Measurements from ENCODE around the gene KRT80. TPM values are rescaled to one million over a fixed set of nuclear protein-coding genes. Genes with fewer than 3 reads are reported as not detected.

The KRT80 gene
- total RNA-seq, 3 donors from 2014 or later (not counting 1 experiment from before 2014, with no cell fraction given), result not detected

GRCh38 chr12:52123487-52124186, 68.2 kb downstream of the KRT80 start:
- Histone ChIP-seq H3K27ac (ENCODE audit: low read length) (no peak overlapping the region), H3K36me3 (ENCODE audit: control insufficient read depth, insufficient read depth, low read length) (no peaks in the 10 kb centered on the region), H3K4me1 (ENCODE audit: control insufficient read depth, insufficient read depth, low read length) (peaks cover 16% of the 10 kb centered on the region), H3K27me3 (ENCODE audit: control insufficient read depth, insufficient read depth, low read length) (peaks cover 10% of the 10 kb centered on the region), H3K9me3 (ENCODE audit: control insufficient read depth, insufficient read depth, low read length) (no peaks in the 10 kb centered on the region), H3K4me3 (ENCODE audit: low read length) (no peak overlapping the region)
- DNase-seq, result no peak
- no peaks in the 10 kb centered on the region for H3K36me3 Mint-ChIP-seq
- no peak for ATAC-seq
- H3K4me1 Mint-ChIP-seq, result peaks cover 4 to 7% of the 10 kb centered on the region in 2 donors
- H3K27ac Mint-ChIP-seq, result no peak overlapping the region
- no peak overlapping the region for H3K4me3 Mint-ChIP-seq
- TF ChIP-seq CTCF (IDR thresholded peaks at IDR 0.05), result no peak
- peaks cover 36 to 40% of the 10 kb centered on the region in 2 donors for H3K27me3 Mint-ChIP-seq (ENCODE audit: low read depth in 2 of 2)
- intact Hi-C loops (cut with micrococcal nuclease), result no loop called here
- no peaks in the 10 kb centered on the region for H3K9me3 Mint-ChIP-seq
- WGBS (ENCODE audit: insufficient coverage), result 69% methylated on average over 8 of the region's 8 CpGs

- peaks cover 34 to 35% of the 10 kb centered on the region in 2 donors for H3K27me3 Mint-ChIP-seq (ENCODE audit: low read depth in 2 of 2)
- intact Hi-C loops (cut with micrococcal nuclease), result no loop called here
- H3K4me3 Mint-ChIP-seq, result no peak overlapping the region
- TF ChIP-seq CTCF (IDR thresholded peaks at IDR 0.05), result no peak
- WGBS (ENCODE audit: insufficient coverage), result 86% methylated on average over 4 of the region's 7 CpGs
- H3K9me3 Mint-ChIP-seq, result no peaks in the 10 kb centered on the region
- peaks cover 10% of the 10 kb centered on the region for H3K27me3 ChIP-seq (ENCODE audit: control insufficient read depth, insufficient read depth, low read length)
- DNase-seq, result no peak
- H3K4me1 ChIP-seq (ENCODE audit: control insufficient read depth, insufficient read depth, low read length), result peaks cover 16% of the 10 kb centered on the region
- H3K9me3 ChIP-seq (ENCODE audit: control insufficient read depth, insufficient read depth, low read length), result no peaks in the 10 kb centered on the region
- peaks cover 4 to 7% of the 10 kb centered on the region in 2 donors for H3K4me1 Mint-ChIP-seq
- H3K27ac ChIP-seq (ENCODE audit: low read length), result no peak overlapping the region
- no peak overlapping the region for H3K4me3 ChIP-seq (ENCODE audit: low read length)
- no peak overlapping the region for H3K27ac Mint-ChIP-seq
- no peaks in the 10 kb centered on the region for H3K36me3 ChIP-seq (ENCODE audit: control insufficient read depth, insufficient read depth, low read length)
- H3K36me3 Mint-ChIP-seq, result no peaks in the 10 kb centered on the region
- ATAC-seq, result no peak
These were observed 68.9 kb downstream of the KRT80 start for GRCh38 chr12:52122904-52123303.

DNA sequence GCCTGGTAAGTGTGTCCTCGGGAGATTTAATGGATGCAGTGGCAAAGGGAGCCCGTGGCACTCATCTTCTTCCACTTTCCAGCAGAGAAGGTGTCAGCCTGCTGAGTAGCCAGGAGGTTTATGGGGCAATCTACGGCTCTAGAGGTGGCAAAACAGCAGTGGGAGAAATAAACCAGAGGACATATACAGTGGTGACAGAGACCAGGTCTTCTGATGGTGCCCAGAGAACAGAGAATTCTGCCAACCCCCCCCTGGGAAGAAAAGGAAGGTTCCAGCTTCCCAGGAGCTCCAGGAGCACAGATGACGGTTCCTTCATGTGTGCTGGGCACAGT, 69.3 kb downstream of the KRT80 start:
- Mint-ChIP-seq H3K27me3 (ENCODE audit: low read depth in 2 of 2) (peaks cover 31 to 32% of the 10 kb centered on the region in 2 donors), H3K4me3 (no peak overlapping the region), H3K4me1 (peaks cover 4 to 7% of the 10 kb centered on the region in 2 donors), H3K36me3 (no peaks in the 10 kb centered on the region), H3K9me3 (no peaks in the 10 kb centered on the region), H3K27ac (no peak overlapping the region)
- Histone ChIP-seq H3K27me3 (ENCODE audit: control insufficient read depth, insufficient read depth, low read length) (peaks cover 10% of the 10 kb centered on the region), H3K27ac (ENCODE audit: low read length) (no peak overlapping the region), H3K36me3 (ENCODE audit: control insufficient read depth, insufficient read depth, low read length) (no peaks in the 10 kb centered on the region), H3K4me3 (ENCODE audit: low read length) (no peak overlapping the region), H3K9me3 (ENCODE audit: control insufficient read depth, insufficient read depth, low read length) (no peaks in the 10 kb centered on the region), H3K4me1 (ENCODE audit: control insufficient read depth, insufficient read depth, low read length) (peaks cover 16% of the 10 kb centered on the region)
- intact Hi-C loops (cut with micrococcal nuclease), result no loop called here
- no peak for DNase-seq
- no peak for TF ChIP-seq CTCF (IDR thresholded peaks at IDR 0.05)
- no peak for ATAC-seq
- WGBS (ENCODE audit: insufficient coverage), result 73% methylated on average over 4 of the region's 4 CpGs

Data from natural killer cell (primary cell).